Right forelimb (tissue), 1 donor: ENCODE data around the gene STAT2.
"Not testable (repeated sequence)": the region's sequence is repeated elsewhere in the genome, so short reads cannot be mapped to it uniquely, and the experiment has no call there.

Source experiments
- DNase-seq: peaks from one replicate; pipeline ENCODE4 v3.0.0-alpha.2; 2018

The STAT2 gene

GRCh38 chr12:56361487-56362129 lies 1.7 kb upstream of the STAT2 start:
- DNase-seq: no peak

GRCh38 chr12:56358836-56359532 lies 923 bp downstream of the STAT2 start:
- no peak for DNase-seq

- DNase-seq: no peak
These were observed 8.6 kb downstream of the STAT2 start for GRCh38 chr12:56351325-56351724.

GRCh38 chr12:56350662-56351061 lies 9.2 kb downstream of the STAT2 start:
- DNase-seq: no peak

DNA sequence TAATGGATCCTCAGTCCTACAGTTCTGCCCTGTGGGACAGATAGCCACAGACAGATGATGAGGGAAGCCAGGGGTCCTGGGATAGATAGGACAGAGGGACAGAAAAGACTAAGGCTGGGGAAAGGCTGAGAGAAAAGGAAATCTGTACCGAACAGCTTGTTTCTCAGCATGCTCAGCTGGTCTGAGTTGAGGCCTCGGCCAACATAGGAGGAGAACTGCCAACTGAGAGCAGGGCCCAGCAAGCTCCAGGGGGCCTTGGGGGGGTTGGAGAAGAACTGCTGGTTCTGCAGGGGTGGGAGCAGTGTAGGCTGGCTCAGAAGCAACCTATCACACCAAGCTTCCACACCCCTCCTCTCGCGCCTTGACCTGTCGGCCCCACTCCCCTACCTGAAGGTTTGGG lies 11.1 kb downstream of the STAT2 start:
- DNase-seq: no peak

DNA sequence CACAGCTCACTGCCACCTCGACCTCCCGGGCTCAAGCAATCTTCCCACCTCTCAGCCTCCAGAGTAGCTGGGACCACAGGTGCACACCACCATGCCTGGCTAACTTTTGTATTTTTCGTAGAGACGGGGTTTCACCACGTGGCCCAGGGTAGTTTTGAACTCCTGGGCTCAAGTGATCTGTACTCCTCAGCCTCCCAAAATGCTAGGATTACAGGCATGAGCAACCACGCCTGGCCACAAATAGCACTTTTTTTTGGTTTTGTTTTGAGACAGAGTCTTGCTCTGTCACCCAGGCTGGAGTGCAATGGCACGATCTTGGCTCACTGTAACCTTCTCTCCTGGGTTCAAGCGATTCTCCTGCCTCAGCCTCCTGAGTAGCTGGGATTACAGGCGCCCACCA lies 12.7 kb downstream of the STAT2 start:
- not testable (repeated sequence) for DNase-seq

GRCh38 chr12:56346675-56347074 lies 13.2 kb downstream of the STAT2 start:
- DNase-seq: no peak

- not testable (repeated sequence) for DNase-seq
These were observed 17.6 kb downstream of the STAT2 start for GRCh38 chr12:56342290-56342689.

DNA sequence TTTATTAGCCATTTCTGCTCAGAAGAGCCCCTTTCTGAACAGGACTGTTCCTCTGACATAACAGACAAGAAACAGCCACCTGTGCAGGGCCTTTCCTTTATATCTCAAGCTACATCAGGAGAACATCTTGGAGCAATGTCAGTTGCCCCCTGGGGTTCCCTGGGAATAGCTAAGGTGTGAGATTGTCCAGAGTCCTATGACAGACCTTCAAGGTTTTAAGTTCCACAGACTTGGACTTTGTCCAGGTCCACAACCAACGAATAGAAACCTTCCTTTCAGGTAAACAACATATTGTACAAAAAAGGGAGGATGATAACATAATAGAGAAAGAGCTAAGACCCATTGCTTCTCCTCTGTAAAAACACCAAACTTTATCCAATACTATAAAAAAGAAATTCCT lies 18.3 kb downstream of the STAT2 start:
- no peak for DNase-seq

DNA sequence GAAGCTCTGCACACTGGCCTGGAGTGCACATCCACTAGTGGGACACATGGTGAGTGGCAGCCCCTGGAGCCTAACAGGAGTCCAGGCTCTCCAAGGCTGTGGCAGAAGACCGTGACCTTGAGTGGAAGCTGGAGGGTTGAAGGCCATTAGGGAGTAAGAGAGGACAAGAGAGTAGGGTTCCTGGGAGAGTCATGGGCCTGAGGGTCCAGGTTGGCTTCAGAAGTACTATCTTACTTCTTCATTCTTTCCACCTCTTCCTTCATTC lies 20.8 kb downstream of the STAT2 start:
- DNase-seq: no peak

DNA sequence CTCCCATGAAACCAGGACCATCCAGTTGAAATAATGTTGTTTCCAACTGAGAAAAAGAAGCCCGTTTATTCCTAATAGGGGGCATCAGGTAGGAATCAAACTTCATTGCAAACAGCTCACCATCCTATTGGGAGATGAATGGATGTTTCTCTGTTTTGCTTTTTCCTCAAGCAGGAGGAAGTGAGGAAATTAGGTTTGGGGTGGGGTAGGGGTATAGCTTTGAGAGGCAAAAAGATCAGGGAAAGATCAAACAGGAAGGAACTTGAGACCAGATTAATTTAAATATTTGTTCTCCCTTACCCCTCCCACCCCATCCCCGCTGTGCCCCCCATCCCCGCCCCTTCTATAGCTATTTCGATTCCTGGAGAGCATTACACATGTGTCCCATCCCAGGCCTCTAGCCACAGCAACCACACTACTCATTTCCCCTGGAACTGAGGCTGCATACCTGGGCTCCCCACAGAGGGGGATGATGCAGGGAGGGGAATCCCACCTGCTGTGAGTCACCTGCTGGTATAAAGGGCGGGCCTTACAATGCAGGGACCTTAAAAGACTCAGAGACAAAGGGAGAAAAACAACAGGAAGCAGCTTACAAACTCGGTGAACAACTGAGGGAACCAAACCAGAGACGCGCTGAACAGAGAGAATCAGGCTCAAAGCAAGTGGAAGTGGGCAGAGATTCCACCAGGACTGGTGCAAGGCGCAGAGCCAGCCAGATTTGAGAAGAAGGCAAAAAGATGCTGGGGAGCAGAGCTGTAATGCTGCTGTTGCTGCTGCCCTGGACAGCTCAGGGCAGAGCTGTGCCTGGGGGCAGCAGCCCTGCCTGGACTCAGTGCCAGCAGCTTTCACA lies 21.4 kb downstream of the STAT2 start, which contains the start of gene IL23A:
TSS of gene IL23A (plus strand) at position 577 of the 850 bp plus-strand sequence. CDS start at position 738, 161 bp downstream.
- DNase-seq: no peak

DNA sequence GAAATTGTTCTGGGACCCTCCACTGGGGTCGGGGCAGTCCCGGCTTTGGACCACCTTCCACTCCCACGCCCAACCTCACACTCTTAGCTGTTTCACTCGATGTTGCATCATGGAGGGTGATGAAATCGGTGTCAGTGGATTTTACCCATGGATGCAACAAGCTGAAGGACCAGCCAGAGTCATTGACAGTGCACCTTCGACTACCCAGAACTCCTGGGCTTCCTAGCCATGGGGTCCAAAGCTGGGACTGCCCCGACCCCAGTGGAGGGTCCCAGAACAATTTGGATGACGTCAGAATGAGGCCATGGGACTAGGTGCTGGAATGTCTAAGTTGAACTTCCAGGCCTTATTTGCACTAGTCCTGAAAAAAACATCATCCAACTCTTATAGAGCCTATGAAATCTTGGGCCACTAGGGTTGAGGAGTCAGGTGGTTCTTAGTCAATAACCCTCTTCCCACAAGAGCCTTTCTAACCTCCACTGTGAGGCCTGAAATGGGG lies 22.1 kb downstream of the STAT2 start:
- DNase-seq: no peak

GRCh38 chr12:56336361-56337167 lies 23.3 kb downstream of the STAT2 start:
- no peak for DNase-seq

DNA sequence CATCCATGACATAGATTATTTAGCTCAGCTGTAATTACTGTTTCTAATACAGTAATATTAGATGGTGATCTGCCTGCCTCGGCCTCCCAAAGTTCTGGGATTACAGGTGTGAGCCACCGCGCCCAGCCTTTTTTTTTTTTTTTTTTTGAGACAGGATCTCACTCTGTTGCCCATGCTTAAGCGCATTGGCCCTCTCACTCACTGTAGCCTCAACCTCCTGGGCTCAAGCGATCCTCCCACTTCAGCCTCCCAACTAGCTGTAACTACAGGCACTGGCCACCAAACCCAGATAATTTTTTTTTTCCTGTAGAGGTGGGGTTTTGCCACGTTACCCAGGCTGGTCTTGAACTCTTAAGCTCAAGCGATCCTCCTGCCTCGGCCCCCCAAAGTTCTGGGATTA lies 24.4 kb downstream of the STAT2 start:
- DNase-seq: not testable (repeated sequence)

DNA sequence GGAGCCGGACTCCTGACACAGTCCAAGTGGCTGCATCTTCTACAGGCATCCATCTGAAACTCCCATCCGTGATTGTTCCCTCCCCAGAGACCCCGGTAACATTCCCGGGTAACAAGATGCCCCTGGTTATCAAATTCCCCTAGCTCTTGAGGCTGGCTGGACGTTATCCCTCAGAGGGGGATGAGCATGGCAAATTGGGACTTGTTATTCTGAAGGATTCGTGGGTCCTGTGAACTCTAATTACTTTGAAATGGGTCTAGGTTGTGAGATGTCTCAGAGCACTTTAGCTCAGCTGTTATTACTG lies 25.5 kb downstream of the STAT2 start:
- DNase-seq: no peak

GRCh38 chr12:56333679-56334489 lies 26.0 kb downstream of the STAT2 start, which contains the start of gene PAN2:
Gene PAN2 (minus strand): TSS chr12:56334000. CDS start chr12:56333094, 906 bp downstream.
- peak; percentile 96 for DNase-seq

DNA sequence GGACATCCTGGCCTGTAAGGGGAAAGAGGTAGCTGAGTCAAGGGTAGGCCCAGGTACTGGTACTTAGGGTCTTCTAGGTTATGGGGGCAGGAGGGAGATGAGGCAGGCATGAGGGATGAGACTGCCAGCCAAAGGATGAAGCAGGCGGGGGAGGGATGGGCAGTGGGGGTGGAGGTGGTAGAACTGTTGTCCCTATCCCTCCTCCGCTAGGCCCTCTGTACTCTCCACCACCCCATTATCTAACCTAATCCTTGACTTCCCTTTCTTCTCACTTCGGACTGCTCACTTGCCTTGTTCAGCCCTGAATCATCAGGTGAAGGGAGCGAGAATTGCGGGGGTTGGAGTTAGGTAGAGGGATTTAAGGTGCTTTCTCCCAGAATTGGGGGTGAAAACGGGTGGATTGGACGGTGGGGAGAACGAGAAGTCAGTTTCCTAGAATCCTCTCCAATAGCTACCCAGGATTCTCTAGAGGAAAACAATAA lies 26.7 kb downstream of the STAT2 start:
- no peak for DNase-seq

DNA sequence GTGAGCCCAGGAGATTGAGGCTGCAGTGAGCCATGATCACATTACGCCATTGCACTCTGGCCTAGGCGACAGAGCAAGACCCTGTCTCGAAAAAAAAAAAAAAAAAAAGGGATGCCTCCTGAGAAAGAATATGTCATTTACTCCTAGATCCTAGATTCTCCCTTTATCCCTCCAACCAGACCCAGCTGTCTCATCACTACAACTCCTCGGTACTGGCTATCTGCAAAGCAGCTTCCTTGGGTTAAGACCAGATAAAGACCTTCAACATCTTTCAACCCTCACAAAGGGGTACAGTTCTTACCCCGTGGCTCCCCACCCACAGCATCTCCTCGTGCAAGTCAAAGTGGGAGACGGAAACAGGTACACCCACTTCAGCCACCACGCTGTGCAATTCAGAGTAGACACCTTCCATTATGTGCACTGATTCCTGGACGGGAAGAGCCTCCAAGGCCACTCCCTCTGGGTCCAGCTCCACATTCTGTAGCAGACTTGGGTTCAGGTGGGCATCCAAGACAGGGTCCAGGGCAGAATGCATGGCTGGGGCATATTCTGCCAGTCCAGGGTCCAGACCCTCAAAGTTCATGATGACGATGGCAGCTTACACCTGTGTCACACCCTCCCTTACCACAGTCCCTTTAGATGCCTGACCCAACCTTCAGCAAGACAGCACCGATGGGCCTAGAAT lies 27.3 kb downstream of the STAT2 start:
- no peak for DNase-seq

DNA sequence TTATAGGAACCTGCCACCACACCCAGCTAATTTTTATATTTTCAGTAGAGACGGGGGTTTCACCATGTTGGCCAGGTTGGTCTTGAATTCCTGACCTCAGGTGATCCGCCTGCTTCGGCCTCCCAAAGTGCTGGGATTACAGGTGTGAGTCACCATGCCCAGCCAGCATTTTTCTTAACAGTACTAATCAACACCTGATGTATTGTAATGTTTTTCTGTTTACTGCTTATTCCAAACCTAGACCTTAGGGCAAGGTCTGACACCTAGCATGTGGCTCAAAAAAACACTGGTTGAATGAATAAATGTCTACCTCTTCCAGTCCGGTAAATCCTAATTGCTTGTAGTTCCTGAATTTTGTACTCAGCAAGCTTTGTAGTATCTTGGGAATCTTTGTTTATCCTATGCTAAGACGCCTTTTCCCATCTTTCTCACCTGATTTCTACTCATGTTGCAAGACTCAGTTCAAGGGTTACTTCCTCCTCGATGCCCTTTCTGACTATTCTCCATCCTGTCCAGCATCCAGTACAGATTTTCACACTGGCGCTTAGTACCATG lies 28.9 kb downstream of the STAT2 start:
- DNase-seq: no peak

GRCh38 chr12:56326533-56326932 lies 33.4 kb downstream of the STAT2 start:
- no peak for DNase-seq

- no peak for DNase-seq
These were observed 33.8 kb downstream of the STAT2 start for GRCh38 chr12:56326126-56326525.
